ENCODE data around the gene LRBA. TPM values are rescaled to one million over a fixed set of nuclear protein-coding genes. Genes with fewer than 3 reads are reported as not detected.

Gene LRBA
- total RNA-seq, 1 experiment from 2014 or later = 14.4 TPM

DNA sequence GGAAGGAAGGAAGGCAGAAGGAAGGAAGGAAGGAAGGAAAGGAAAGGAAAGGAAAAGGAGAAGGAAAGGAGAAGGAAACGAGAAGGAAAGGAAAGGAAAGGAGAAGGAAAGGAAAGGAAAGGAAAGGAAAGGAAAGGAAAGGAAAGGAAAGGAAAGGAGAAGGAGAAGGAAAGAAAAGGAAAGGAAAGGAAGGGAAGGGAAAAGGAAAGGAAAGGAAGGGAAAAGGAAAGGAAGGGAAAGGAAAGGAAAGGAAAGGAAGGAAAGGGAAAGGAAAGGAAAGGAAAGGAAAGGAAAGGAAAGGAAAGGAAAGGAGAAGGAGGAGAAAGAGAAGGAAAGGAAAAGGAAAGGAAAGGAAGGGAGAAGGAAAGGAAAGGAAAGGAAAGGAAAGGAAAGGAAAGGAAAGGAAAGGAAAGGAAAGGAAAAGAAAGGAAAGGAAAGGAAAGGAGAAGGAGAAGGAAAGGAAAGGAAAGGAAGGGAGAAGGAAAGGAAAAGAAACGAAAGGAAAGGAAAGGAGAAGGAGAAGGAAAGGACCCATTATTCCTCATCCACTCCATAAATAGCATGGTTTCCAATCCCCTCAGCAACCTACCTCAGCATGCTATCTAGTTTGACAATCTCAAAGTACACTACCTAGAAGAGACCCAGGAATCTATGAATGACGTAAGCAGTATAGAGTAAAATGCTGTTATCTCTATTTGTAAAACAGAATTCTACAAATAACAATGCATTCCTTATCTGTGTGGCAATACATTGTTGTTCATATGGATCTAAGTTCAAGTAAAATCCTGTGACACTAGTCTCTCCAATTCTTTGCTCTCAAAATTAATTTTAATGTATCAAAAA, 209.7 kb downstream of the LRBA start:
- Histone ChIP-seq H3K27ac (no peak overlapping the region), H3K36me3 (no peaks in the 10 kb centered on the region), H3K27me3 (replicated peaks) (no peaks in the 10 kb centered on the region), H3K9me3 (replicated peaks) (no peaks in the 10 kb centered on the region), H3K4me1 (replicated peaks) (no peaks in the 10 kb centered on the region), H3K4me3 (no peak overlapping the region)
- no peak for DNase-seq (ENCODE audit: low read depth in 1 of 2, low spot score in 2 of 2)

DNA sequence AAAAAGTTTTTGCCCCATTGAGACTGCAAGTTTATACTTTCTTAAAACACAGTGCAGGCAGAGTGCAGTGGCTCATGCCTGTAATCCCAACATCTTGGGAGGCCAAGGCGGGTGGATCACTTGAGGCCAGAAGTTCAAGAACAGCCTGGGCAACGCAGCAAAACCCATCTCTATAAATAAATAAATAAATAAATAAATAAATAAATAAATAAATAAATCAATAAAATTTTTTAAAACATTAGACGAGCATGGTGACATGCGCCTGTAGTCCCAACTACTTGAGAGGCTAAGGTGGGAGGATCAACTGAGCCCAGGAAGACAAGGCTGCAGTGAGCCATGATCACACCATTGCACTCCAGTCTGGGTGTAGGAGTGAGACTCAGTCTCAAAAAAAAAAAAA, 213.3 kb downstream of the LRBA start:
- Histone ChIP-seq H3K27ac (no peak overlapping the region), H3K27me3 (replicated peaks) (no peaks in the 10 kb centered on the region), H3K4me3 (no peak overlapping the region), H3K36me3 (no peaks in the 10 kb centered on the region), H3K9me3 (replicated peaks) (no peaks in the 10 kb centered on the region), H3K4me1 (replicated peaks) (no peaks in the 10 kb centered on the region)
- no peak for DNase-seq (ENCODE audit: low read depth in 1 of 2, low spot score in 2 of 2)

DNA sequence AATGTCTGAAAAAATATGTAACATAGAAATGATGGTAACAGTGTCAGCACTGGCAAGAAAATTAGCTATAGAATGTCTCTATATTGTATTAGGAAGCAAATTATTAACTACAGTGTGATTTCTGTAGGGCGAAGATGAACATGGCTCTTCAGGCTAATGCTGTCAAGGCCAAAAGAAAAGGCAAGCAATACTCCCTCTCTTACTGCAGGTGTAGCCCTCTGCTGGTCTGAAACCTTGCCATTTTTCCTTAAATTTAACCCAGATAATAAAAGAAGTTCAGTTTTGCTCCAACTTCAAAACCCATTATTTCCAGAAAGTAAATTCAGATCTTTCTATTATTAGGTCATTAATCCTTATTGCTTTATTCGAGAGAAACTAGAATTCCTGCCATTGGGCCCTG, 215.9 kb downstream of the LRBA start:
- Histone ChIP-seq H3K36me3 (no peaks in the 10 kb centered on the region), H3K4me3 (no peak overlapping the region), H3K9me3 (replicated peaks) (no peaks in the 10 kb centered on the region), H3K27ac (no peak overlapping the region), H3K4me1 (replicated peaks) (no peaks in the 10 kb centered on the region), H3K27me3 (replicated peaks) (no peaks in the 10 kb centered on the region)
- no peak for DNase-seq (ENCODE audit: low read depth in 1 of 2, low spot score in 2 of 2)

DNA sequence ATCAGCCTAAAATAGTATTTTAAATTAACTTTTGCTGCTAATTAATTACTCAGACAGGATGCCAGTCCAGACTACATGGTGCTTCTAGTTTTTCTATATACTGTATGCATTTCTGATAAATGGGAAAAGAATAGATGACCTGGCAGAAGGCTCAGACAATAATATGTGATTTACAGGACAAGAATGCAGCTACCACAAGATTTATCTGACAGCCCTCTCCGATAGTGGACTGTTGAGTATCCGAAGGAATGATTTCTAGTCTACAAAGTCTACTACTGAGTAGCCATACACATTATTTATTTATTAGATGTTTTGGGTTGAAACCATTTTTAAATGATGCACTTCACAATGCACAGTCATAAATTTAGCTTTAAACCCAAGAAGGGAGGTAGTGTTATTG, 220.4 kb downstream of the LRBA start:
- no peaks in the 10 kb centered on the region for H3K36me3 ChIP-seq
- H3K4me1 ChIP-seq (replicated peaks) = no peaks in the 10 kb centered on the region
- H3K9me3 ChIP-seq (replicated peaks) = no peaks in the 10 kb centered on the region
- H3K27ac ChIP-seq = no peak overlapping the region
- no peak for DNase-seq (ENCODE audit: low read depth in 1 of 2, low spot score in 2 of 2)
- no peaks in the 10 kb centered on the region for H3K27me3 ChIP-seq (replicated peaks)
- no peak overlapping the region for H3K4me3 ChIP-seq

DNA sequence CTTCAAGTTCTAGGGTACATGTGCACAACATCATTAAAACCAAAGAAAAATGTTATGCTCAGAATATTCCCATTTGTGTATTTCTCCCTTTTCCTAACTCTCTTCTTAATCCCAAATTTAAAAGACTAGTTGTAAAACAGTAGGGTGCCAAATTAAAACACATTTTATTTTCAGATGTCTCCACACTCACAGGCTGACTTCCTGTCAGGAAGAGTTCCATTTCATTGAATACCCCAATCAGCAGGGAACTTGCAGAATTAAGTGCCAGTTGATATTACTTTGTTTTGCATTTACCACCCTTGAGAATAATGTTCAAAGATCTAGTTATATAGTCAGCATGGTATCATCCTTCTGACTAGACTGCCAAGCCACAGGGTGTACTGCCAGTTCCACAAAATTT, 225.2 kb downstream of the LRBA start:
- Histone ChIP-seq H3K27ac (no peak overlapping the region), H3K36me3 (no peaks in the 10 kb centered on the region), H3K4me3 (no peak overlapping the region), H3K27me3 (replicated peaks) (no peaks in the 10 kb centered on the region), H3K4me1 (replicated peaks) (no peaks in the 10 kb centered on the region), H3K9me3 (replicated peaks) (no peaks in the 10 kb centered on the region)
- no peak for DNase-seq (ENCODE audit: low read depth in 1 of 2, low spot score in 2 of 2)

DNA sequence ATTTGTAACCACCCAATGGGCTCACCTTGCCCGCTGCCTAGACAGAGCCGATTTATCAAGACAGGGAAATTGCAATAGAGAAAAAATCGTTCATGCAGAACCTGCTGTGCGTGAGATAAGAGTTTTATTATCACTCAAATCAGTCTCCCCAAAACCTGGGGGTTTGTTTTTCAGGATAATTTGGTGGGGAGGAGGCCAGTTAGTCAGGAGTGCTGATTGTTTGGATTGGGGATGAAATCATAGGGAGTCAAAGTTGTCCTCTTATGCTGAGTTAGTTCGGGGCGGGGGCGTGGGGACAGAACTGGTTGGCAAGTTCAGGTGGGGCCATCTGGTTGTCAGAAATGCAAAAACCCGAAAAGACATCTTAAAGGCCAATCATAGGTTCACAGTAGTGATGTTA, 230.1 kb downstream of the LRBA start:
- no peaks in the 10 kb centered on the region for H3K27me3 ChIP-seq (replicated peaks)
- no peak for DNase-seq (ENCODE audit: low read depth in 1 of 2, low spot score in 2 of 2)

DNA sequence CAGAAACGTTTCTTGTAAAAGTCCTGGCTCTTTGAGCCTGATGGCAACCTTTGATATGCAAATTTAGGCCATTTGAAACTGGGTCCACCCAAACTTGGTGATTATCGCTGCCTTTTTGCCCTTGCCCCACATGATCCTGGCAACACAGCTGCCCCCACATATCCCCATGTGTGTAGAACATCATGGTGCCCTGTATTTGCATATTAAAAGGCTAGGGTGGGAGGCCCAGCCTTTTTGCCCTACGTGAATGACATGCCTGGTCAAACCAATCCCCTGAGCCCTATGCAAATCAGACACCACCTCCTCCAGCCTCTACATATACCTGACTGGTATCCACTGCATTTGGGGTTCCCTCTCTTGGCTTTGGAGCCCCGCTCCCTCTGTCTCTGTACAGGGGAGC, 230.8 kb downstream of the LRBA start:
- H3K27ac ChIP-seq = no peak overlapping the region
- no peaks in the 10 kb centered on the region for H3K27me3 ChIP-seq (replicated peaks)
- no peak for DNase-seq (ENCODE audit: low read depth in 1 of 2, low spot score in 2 of 2)
- H3K9me3 ChIP-seq (replicated peaks) = no peaks in the 10 kb centered on the region
- H3K4me3 ChIP-seq = no peak overlapping the region
- no peaks in the 10 kb centered on the region for H3K36me3 ChIP-seq
- H3K4me1 ChIP-seq (replicated peaks) = no peaks in the 10 kb centered on the region

More for the DNA sequence above, 230.1 kb downstream of the LRBA start:
- Histone ChIP-seq H3K36me3 (no peaks in the 10 kb centered on the region), H3K4me3 (no peak overlapping the region), H3K4me1 (replicated peaks) (no peaks in the 10 kb centered on the region), H3K27ac (no peak overlapping the region), H3K9me3 (replicated peaks) (no peaks in the 10 kb centered on the region)

DNA sequence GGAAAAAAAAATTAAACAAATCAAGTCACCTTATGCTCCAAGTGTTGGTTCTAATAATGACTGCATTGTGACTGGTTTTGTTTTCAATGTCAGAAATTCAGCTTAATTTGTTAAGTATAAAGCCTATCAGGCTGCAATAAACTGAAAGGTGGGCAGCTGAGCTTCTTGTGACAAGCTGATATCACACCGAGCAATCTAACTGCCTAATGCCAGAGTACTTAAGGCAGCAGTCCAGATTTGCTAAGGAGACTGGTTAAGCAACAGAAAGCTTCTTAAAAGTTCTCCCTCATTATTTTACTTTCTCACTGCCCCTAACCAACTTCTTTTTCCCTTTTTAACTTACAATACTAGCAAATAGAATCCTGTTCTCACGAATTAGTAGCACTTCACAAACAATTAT, 232.2 kb downstream of the LRBA start:
- H3K4me3 ChIP-seq = no peak overlapping the region
- H3K36me3 ChIP-seq = no peaks in the 10 kb centered on the region
- H3K4me1 ChIP-seq (replicated peaks) = no peaks in the 10 kb centered on the region
- H3K9me3 ChIP-seq (replicated peaks) = no peaks in the 10 kb centered on the region
- DNase-seq (ENCODE audit: low read depth in 1 of 2, low spot score in 2 of 2) = no peak
- H3K27me3 ChIP-seq (replicated peaks) = no peaks in the 10 kb centered on the region
- no peak overlapping the region for H3K27ac ChIP-seq

DNA sequence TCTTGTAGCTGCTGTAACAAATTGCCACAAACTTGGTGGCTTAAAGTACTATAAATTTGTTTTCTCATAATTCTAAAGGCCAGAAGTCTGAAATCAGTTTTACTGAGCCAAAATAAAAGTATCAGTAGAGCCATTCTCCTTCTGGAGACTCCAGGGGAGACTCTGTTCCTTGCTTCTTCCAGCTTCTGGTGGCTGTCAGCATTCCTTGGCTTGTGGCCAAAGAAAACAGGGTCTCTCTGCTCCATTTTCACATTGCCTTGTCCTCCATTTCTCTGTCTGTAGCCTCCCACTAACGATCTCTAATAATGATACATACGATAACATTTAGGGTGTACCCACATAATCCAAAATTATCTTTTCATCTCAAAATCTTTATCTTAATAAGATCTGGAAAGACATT, 232.8 kb downstream of the LRBA start:
- H3K4me3 ChIP-seq = no peak overlapping the region
- peak in 1 of 2 experiments; percentile 15 for DNase-seq (ENCODE audit: low read depth in 1 of 2, low spot score in 2 of 2)
- H3K9me3 ChIP-seq (replicated peaks) = no peaks in the 10 kb centered on the region
- no peaks in the 10 kb centered on the region for H3K36me3 ChIP-seq
- no peaks in the 10 kb centered on the region for H3K27me3 ChIP-seq (replicated peaks)
- no peaks in the 10 kb centered on the region for H3K4me1 ChIP-seq (replicated peaks)
- no peak overlapping the region for H3K27ac ChIP-seq

DNA sequence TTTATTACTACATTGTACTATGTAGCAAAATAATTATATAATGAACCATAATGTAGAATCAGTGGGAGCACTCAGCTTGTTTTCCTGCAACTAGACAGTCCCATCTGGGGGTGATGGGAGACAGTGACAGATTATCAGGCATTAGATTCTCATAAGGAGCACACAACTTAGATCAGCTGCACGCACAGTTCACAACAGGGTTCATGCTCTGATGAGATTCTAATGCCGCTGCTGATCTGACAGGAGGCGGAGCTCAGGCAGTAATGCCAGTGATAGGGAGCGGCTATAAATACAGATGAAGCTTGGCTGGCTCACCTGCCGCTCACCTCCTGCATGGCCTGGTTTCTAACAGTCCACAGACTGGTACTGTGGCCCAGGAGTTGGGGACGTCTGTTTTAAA, 233.9 kb downstream of the LRBA start:
- Histone ChIP-seq H3K36me3 (no peaks in the 10 kb centered on the region), H3K4me3 (no peak overlapping the region), H3K9me3 (replicated peaks) (no peaks in the 10 kb centered on the region), H3K4me1 (replicated peaks) (no peaks in the 10 kb centered on the region), H3K27ac (no peak overlapping the region), H3K27me3 (replicated peaks) (no peaks in the 10 kb centered on the region)
- no peak for DNase-seq (ENCODE audit: low read depth in 1 of 2, low spot score in 2 of 2)

DNA sequence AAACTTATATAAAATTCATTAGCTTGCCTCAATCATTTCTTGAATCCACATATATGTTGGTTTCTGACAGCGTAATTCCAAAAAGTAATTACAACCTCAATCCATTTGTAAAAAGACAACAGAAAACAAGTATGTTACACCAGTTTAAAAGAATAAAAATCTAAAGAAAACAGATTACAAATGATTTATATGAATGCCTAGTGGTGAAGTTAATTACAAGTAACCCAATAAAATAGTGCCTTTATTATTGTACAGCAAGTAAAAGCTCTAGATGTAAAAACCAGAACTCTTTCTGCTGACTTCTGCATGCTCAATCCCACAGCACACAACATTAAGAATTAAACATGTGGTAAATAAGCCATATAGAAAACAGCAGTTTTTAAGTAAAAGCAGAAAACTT, 235.4 kb downstream of the LRBA start:
- no peaks in the 10 kb centered on the region for H3K27me3 ChIP-seq (replicated peaks)
- H3K36me3 ChIP-seq = no peaks in the 10 kb centered on the region
- no peaks in the 10 kb centered on the region for H3K9me3 ChIP-seq (replicated peaks)
- H3K27ac ChIP-seq = no peak overlapping the region
- H3K4me1 ChIP-seq (replicated peaks) = no peaks in the 10 kb centered on the region
- DNase-seq (ENCODE audit: low read depth in 1 of 2, low spot score in 2 of 2) = no peak
- H3K4me3 ChIP-seq = no peak overlapping the region

DNA sequence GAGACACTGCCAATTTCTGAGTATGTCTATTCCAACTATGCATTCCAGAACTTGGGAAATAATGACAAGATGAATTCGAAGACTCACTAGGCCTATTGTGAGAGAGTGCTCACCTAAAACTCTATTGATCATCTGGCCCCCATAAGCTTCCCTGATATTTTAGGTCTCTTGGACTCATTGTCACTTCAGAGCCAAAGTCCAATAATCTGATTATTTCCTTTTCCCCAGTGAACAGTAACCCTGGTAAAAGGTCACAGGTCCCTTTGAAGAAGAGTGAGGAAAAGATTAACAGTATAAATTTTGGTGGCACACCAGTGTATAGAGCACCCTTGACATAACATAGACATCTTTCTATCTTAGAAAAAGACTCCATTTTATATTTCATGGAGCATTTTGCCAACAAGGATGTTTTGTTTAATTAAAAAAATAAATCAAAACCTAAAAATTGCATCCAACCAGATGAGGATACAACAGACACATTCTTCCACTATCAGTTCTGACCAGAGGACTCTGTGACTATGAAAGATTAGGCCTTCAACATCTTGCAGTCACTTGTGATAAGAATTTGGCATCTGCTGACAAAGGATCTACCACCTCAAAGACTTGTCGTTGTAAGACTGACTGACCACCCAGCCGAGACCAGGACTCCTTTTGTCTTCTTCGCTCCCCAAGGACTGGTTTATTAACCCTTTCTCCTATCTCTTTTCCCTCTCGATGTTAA, 241.2 kb downstream of the LRBA start:
- Histone ChIP-seq H3K4me3 (no peak overlapping the region), H3K4me1 (replicated peaks) (peaks cover 8% of the 10 kb centered on the region), H3K27me3 (replicated peaks) (no peaks in the 10 kb centered on the region), H3K9me3 (replicated peaks) (no peaks in the 10 kb centered on the region), H3K36me3 (no peaks in the 10 kb centered on the region), H3K27ac (no peak overlapping the region)
- DNase-seq (ENCODE audit: low read depth in 1 of 2, low spot score in 2 of 2) = no peak

DNA sequence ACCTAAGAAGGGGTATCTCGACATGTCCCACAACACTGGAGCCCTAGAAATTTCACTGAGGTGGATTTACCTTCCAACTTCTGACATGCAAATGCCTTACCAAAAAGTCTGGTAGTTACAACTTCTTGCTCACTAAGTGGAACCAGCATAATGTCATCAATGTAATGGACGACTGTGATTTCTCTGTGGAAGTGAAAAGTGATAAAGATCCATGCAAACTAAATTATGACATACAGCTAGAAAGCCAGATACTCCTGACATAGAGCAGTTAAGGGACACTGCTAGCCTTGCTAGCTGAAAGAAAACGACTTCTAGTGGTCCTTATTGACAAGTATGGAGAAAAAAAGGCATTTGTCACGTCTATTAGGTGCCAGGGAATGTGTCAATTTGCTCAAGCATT, 242.1 kb downstream of the LRBA start:
- Histone ChIP-seq H3K27ac (no peak overlapping the region), H3K27me3 (replicated peaks) (no peaks in the 10 kb centered on the region), H3K36me3 (no peaks in the 10 kb centered on the region), H3K4me3 (no peak overlapping the region), H3K4me1 (replicated peaks) (peaks cover 8% of the 10 kb centered on the region), H3K9me3 (replicated peaks) (no peaks in the 10 kb centered on the region)
- no peak for DNase-seq (ENCODE audit: low read depth in 1 of 2, low spot score in 2 of 2)

DNA sequence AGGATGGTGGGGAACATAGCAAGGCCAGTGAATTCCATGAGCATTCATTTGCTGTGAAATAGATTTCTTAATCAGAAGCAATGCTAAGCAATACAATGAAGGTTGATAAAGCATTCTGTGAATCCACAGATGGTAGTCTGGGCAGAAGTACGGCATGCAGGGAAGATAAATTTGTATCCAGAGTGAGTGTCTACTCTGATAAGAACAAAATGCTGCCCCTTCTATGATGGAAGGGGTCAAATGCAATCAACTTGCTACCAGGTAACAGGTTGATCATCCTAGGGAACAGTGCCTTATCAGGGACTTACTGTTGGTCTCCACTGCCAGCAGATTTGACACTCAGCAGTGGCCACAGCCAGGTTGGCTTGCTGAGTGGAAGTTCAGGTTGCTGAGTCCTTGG, 243.7 kb downstream of the LRBA start:
- no peak for DNase-seq (ENCODE audit: low read depth in 1 of 2, low spot score in 2 of 2)
- H3K4me3 ChIP-seq = no peak overlapping the region
- no peak overlapping the region for H3K27ac ChIP-seq
- H3K27me3 ChIP-seq (replicated peaks) = no peaks in the 10 kb centered on the region
- H3K36me3 ChIP-seq = no peaks in the 10 kb centered on the region
- H3K9me3 ChIP-seq (replicated peaks) = no peaks in the 10 kb centered on the region
- H3K4me1 ChIP-seq (replicated peaks) = peaks cover 8% of the 10 kb centered on the region
